Parathyroid adenoma (tissue), 2 donors: ENCODE measurements around the gene GMPR.

ENCODE experiments used
- H2AFZ ChIP-seq: fragments of 300-600 bp; sonication (generic); one replicate; pipeline ENCODE4 v1.7.0; 2017; ENCODE audit warnings: antibody characterized with exemption, mild to moderate bottlenecking
- H3K27ac ChIP-seq: fragments of 300-600 bp; sonication (generic); one replicate; pipeline ENCODE4 v1.7.0; 2017
- H3K27me3 ChIP-seq: fragments of 300-600 bp; sonication (generic); one replicate; pipeline ENCODE4 v1.7.0; 2017; ENCODE audit warnings: low read length; ENCODE audit not compliant: control insufficient read depth, insufficient read depth
- H3K36me3 ChIP-seq: fragments of 300-600 bp; sonication (generic); one replicate; pipeline ENCODE4 v1.7.0; 2017; ENCODE audit warnings: low read length; ENCODE audit not compliant: control insufficient read depth, insufficient read depth
- H3K4me1 ChIP-seq: fragments of 300-600 bp; sonication (generic); one replicate; pipeline ENCODE4 v1.7.0; 2017; ENCODE audit warnings: control low read depth
- H3K4me2 ChIP-seq: fragments of 300-600 bp; sonication (generic); one replicate; pipeline ENCODE4 v1.7.0; 2017; ENCODE audit warnings: low read length
- H3K4me3 ChIP-seq: fragments of 300-600 bp; sonication (generic); one replicate; pipeline ENCODE4 v1.7.0; 2017; ENCODE audit warnings: low read depth, low read length
- H3K79me2 ChIP-seq: fragments of 300-600 bp; sonication (generic); one replicate; pipeline ENCODE4 v1.7.0; 2017; ENCODE audit warnings: control low read depth
- H3K9ac ChIP-seq: fragments of 300-600 bp; sonication (generic); one replicate; pipeline ENCODE4 v1.7.0; 2017; ENCODE audit warnings: mild to moderate bottlenecking
- H3K9me3 ChIP-seq: fragments of 300-600 bp; sonication (generic); one replicate; pipeline ENCODE4 v1.7.0; 2017; ENCODE audit warnings: low read length; ENCODE audit not compliant: control insufficient read depth
- TF ChIP-seq, protein P1 (sequence below): fragments of 300-600 bp; sonication (generic); IDR thresholded peaks from one replicate; pipeline ENCODE4 v1.7.0; 2017; ENCODE audit warnings: antibody characterized with exemption, mild to moderate bottlenecking
- donor health status: primary hyperparathyroidism.

Gene GMPR

DNA sequence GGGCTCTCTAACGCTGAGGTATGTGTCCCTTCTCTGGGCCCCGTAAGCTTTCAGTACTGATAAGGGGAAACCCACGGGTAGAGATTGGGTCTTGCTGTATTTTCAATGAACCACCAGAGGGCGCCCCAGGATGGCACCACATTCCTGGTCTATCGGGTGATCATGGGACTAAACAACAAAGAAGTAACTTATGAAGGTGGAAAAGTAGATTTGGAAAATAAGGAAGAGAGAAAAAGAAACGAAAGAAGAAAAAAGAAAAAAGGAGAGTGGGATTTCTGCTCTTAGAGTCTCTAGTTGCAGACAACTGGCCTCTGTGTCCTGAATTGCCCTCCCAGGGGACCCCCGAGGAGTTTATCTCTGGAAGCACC, 93.8 kb downstream of the GMPR start:
- Histone ChIP-seq H3K4me3 (no peak overlapping the region), H3K9ac (no peak overlapping the region)

DNA sequence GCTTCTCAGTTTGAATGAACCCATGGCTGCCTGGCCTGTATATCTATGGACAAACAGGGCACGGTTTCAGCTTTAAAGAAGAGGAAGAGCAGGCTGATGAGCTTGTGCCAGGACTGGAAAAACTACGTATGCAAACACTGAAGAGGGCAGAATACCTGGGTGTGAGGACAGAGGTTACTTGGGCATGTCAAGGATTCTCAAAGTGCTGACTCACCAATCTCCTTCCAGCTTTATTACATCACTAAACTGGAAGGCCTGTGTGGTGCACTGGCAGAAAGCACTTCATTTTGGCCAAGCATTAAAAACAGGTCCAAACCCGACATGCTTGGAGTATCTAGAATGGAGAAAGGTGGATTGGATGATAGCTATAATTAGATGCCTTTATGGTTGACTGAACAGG, 95.2 kb downstream of the GMPR start:
- Histone ChIP-seq H3K4me2 (no peak overlapping the region), H2AFZ (no peak overlapping the region), H3K79me2 (no peaks in the 10 kb centered on the region), H3K4me3 (no peak overlapping the region), H3K9me3 (no peaks in the 10 kb centered on the region), H3K9ac (no peak overlapping the region), H3K36me3 (no peaks in the 10 kb centered on the region), H3K27me3 (no peaks in the 10 kb centered on the region), H3K27ac (no peak overlapping the region), H3K4me1 (peaks cover 13% of the 10 kb centered on the region)
- TF ChIP-seq, protein P1, sequence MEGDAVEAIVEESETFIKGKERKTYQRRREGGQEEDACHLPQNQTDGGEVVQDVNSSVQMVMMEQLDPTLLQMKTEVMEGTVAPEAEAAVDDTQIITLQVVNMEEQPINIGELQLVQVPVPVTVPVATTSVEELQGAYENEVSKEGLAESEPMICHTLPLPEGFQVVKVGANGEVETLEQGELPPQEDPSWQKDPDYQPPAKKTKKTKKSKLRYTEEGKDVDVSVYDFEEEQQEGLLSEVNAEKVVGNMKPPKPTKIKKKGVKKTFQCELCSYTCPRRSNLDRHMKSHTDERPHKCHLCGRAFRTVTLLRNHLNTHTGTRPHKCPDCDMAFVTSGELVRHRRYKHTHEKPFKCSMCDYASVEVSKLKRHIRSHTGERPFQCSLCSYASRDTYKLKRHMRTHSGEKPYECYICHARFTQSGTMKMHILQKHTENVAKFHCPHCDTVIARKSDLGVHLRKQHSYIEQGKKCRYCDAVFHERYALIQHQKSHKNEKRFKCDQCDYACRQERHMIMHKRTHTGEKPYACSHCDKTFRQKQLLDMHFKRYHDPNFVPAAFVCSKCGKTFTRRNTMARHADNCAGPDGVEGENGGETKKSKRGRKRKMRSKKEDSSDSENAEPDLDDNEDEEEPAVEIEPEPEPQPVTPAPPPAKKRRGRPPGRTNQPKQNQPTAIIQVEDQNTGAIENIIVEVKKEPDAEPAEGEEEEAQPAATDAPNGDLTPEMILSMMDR, result no peak

More for the DNA sequence above, 93.8 kb downstream of the GMPR start:
- Histone ChIP-seq H3K79me2 (no peaks in the 10 kb centered on the region), H3K4me2 (no peak overlapping the region), H2AFZ (no peak overlapping the region), H3K27ac (no peak overlapping the region), H3K27me3 (no peaks in the 10 kb centered on the region), H3K4me1 (peaks cover 13% of the 10 kb centered on the region), H3K36me3 (no peaks in the 10 kb centered on the region), H3K9me3 (no peaks in the 10 kb centered on the region)
- TF ChIP-seq, protein P1, result peak; percentile 95

DNA sequence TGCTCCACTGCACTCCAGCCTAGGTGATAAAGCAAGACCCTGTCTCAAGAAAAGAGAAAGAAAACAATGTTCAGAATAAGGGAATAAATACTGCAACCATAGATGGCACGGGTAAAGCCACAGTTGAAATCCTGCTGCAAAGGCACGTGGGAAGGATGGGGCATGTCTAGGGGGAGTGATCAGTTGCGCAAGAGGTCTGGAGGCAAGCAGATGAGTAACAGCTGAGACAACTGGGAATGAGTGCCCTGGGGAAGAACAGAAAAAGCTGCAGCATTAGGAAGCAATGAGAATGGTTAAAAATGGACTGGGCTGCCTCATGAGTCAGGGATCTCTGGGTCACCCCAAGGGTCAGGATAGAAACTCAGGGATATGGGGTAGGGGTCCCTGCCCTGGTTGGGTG, 96.3 kb downstream of the GMPR start:
- no peak overlapping the region for H3K9ac ChIP-seq
- H3K9me3 ChIP-seq, result no peaks in the 10 kb centered on the region
- H3K4me2 ChIP-seq, result no peak overlapping the region
- H3K79me2 ChIP-seq, result no peaks in the 10 kb centered on the region
- H3K36me3 ChIP-seq, result no peaks in the 10 kb centered on the region
- TF ChIP-seq, protein P1, result no peak
- H3K4me3 ChIP-seq, result no peak overlapping the region
- no peak overlapping the region for H2AFZ ChIP-seq
- no peaks in the 10 kb centered on the region for H3K27me3 ChIP-seq
- no peak overlapping the region for H3K27ac ChIP-seq
- H3K4me1 ChIP-seq, result peaks cover 17% of the 10 kb centered on the region

DNA sequence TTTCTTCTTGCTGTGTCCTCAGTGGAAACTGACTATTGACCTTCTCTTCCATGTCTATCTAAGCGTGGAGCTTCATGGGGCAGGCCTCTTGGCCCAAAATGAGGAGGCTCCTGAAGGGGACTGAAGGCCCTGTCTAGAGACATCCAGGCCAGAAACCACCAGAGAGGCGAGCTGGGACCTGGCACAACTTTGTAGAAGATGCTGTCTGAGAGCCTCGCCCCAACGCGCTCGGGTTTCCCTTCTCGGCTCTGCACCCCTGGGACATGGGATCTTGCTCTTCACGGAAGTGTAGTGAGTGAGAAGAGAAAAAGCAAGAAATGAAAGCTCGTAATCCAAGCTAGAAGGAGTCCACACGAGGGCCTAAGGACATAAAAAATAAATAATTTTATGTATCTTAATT, 96.8 kb downstream of the GMPR start:
- H3K9ac ChIP-seq, result no peak overlapping the region
- H2AFZ ChIP-seq, result no peak overlapping the region
- no peaks in the 10 kb centered on the region for H3K9me3 ChIP-seq
- H3K4me2 ChIP-seq, result no peak overlapping the region
- H3K4me1 ChIP-seq, result peaks cover 17% of the 10 kb centered on the region
- no peak overlapping the region for H3K27ac ChIP-seq
- no peaks in the 10 kb centered on the region for H3K79me2 ChIP-seq
- no peaks in the 10 kb centered on the region for H3K36me3 ChIP-seq
- no peak overlapping the region for H3K4me3 ChIP-seq
- H3K27me3 ChIP-seq, result no peaks in the 10 kb centered on the region
- TF ChIP-seq, protein P1, result no peak

DNA sequence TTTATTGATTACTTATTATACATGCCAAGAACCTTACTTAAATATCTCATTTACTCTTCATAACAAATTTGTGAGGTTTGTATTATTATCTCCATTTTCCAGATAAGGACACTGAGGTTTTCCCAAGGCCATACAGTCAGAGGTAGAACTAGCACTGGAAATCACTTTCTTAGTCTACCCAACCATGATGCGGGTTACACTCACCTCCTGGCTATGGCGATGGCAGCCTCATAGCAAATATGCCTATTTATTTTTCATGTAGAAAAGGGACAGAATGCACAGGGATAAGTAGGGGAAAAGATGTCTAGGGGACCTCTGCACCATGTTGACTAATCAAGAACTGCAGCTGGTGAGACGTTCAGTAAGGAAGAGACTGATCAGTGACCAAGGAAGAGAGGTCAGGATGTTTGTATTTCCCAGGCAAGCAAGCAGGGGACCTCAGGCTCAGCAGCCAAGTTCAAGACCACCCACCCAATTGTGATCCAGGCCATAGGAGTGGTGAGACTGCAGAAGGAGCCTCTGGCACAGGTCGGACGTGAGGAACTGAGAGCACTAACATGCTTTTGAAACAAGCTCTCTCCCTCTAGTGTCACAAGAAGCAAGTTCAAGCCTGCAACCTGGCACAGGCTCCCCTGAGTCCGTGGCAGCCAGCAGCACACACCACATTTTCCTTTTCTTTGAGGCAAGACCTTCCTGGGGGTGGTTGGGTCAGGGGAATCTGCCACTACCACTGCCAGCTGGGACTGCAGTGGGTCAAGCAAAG, 97.8 kb downstream of the GMPR start:
- Histone ChIP-seq H3K79me2 (no peaks in the 10 kb centered on the region), H3K4me3 (no peak overlapping the region), H3K27ac (no peak overlapping the region), H3K27me3 (no peaks in the 10 kb centered on the region), H3K9me3 (no peaks in the 10 kb centered on the region), H3K4me1 (peaks cover 17% of the 10 kb centered on the region), H3K36me3 (no peaks in the 10 kb centered on the region), H3K9ac (no peak overlapping the region), H3K4me2 (no peak overlapping the region), H2AFZ (no peak overlapping the region)
- TF ChIP-seq, protein P1, result no peak
